ENCODE results near the gene SRSF1. TPM values are rescaled to one million over a fixed set of nuclear protein-coding genes. Genes with fewer than 3 reads are reported as not detected.
A peak's percentile ranks its signal among the peaks of the same experiment; 100 is the strongest.

The SRSF1 gene
- total RNA-seq, 1 experiment from 2014 or later, result 325 TPM

GRCh38 chr17:58005728-58006559 lies 1.1 kb downstream of the SRSF1 start:
- peak overlapping the region; percentile 97 for H3K4me3 Mint-ChIP-seq (ENCODE audit: unreplicated experiment)
- DNase-seq, result no peak
- ChIA-PET POLR2A (interaction anchor here (0.6 to 2.8 kb wide), 6 partner anchors 13 to 393 kb away, joined by 3 to 59 read pairs (median 6); partner anchors contain the start of genes CUEDC1, DYNLL2 and MRPS23), CTCF (interaction anchor here (0.8 to 1.1 kb wide), 3 partner anchors 77 to 194 kb away, joined by 3 read pairs; partner anchors contain the start of gene DYNLL2)
- peaks cover 20% of the 10 kb centered on the region for H3K4me1 Mint-ChIP-seq (ENCODE audit: low read depth, unreplicated experiment)
- H3K9me3 ChIP-seq, result no peaks in the 10 kb centered on the region
- peaks cover 76% of the 10 kb centered on the region for H3K36me3 Mint-ChIP-seq (ENCODE audit: insufficient read depth, unreplicated experiment)
- peak overlapping the region; percentile 100 for H3K27ac Mint-ChIP-seq (ENCODE audit: unreplicated experiment)
- no peaks in the 10 kb centered on the region for H3K27me3 Mint-ChIP-seq (ENCODE audit: insufficient read depth, unreplicated experiment)
- H3K36me3 ChIP-seq (ENCODE audit: control insufficient read depth, insufficient read depth, low read length), result 0 out of 2 replicates have a peak, but pooled peaks cover 4% of the 10 kb centered on the region
- intact Hi-C loops (cut with micrococcal nuclease; ENCODE audit: unreplicated experiment), result no loop called here
- no peaks in the 10 kb centered on the region for H3K9me3 Mint-ChIP-seq (ENCODE audit: unreplicated experiment)
- TF ChIP-seq CTCF (IDR thresholded peaks at IDR 0.05; ENCODE audit: insufficient read depth in 1 of 2, low read depth in 1 of 2, low read length in 1 of 2, severe bottlenecking in 1 of 2, unreplicated experiment in 1 of 2), result no peak
- no peaks in the 10 kb centered on the region for H3K27me3 ChIP-seq (replicated peaks; ENCODE audit: control insufficient read depth, insufficient read depth, low read length)
- BruUV-seq (replicated peaks), result no TSS peak
- H3K4me1 ChIP-seq, result peaks cover 23% of the 10 kb centered on the region
- H3K4me3 ChIP-seq (ENCODE audit: low read depth, low read length), result peak overlapping the region; percentile 85

- Histone ChIP-seq H3K4me3 (ENCODE audit: low read depth, low read length) (peak overlapping the region; percentile 85), H3K9me3 (no peaks in the 10 kb centered on the region), H3K4me1 (peaks cover 23% of the 10 kb centered on the region), H3K27me3 (replicated peaks; ENCODE audit: control insufficient read depth, insufficient read depth, low read length) (no peaks in the 10 kb centered on the region), H3K36me3 (ENCODE audit: control insufficient read depth, insufficient read depth, low read length) (0 out of 2 replicates have a peak, but pooled peaks cover 4% of the 10 kb centered on the region)
- H3K4me3 Mint-ChIP-seq (ENCODE audit: unreplicated experiment), result peak overlapping the region; percentile 97
- no peak for DNase-seq
- no peaks in the 10 kb centered on the region for H3K9me3 Mint-ChIP-seq (ENCODE audit: unreplicated experiment)
- ChIA-PET CTCF (no interaction called here), POLR2A (interaction anchor here (2.8 kb wide), 1 partner anchor 79 kb away, joined by 59 read pairs; the partner anchor contains the start of gene DYNLL2)
- peaks cover 20% of the 10 kb centered on the region for H3K4me1 Mint-ChIP-seq (ENCODE audit: low read depth, unreplicated experiment)
- TF ChIP-seq CTCF (IDR thresholded peaks at IDR 0.05; ENCODE audit: insufficient read depth in 1 of 2, low read depth in 1 of 2, low read length in 1 of 2, severe bottlenecking in 1 of 2, unreplicated experiment in 1 of 2), result no peak
- no TSS peak for BruUV-seq (replicated peaks)
- peak overlapping the region; percentile 100 for H3K27ac Mint-ChIP-seq (ENCODE audit: unreplicated experiment)
- no peaks in the 10 kb centered on the region for H3K27me3 Mint-ChIP-seq (ENCODE audit: insufficient read depth, unreplicated experiment)
- intact Hi-C loops (cut with micrococcal nuclease; ENCODE audit: unreplicated experiment), result no loop called here
- peaks cover 77% of the 10 kb centered on the region for H3K36me3 Mint-ChIP-seq (ENCODE audit: insufficient read depth, unreplicated experiment)
Observed at GRCh38 chr17:58005031-58005727, 1.9 kb downstream of the SRSF1 start.

- H3K36me3 Mint-ChIP-seq (ENCODE audit: insufficient read depth, unreplicated experiment), result peaks cover 85% of the 10 kb centered on the region
- H3K4me3 ChIP-seq (ENCODE audit: low read depth, low read length), result no peak overlapping the region
- ChIA-PET POLR2A (no interaction called here), CTCF (no interaction called here)
- H3K36me3 ChIP-seq (ENCODE audit: control insufficient read depth, insufficient read depth, low read length), result 0 out of 2 replicates have a peak, but pooled peaks cover 4% of the 10 kb centered on the region
- no peak for DNase-seq
- BruUV-seq (replicated peaks), result no TSS peak
- H3K4me3 Mint-ChIP-seq (ENCODE audit: unreplicated experiment), result peak overlapping the region; percentile 13
- no peaks in the 10 kb centered on the region for H3K9me3 Mint-ChIP-seq (ENCODE audit: unreplicated experiment)
- H3K27me3 ChIP-seq (replicated peaks; ENCODE audit: control insufficient read depth, insufficient read depth, low read length), result no peaks in the 10 kb centered on the region
- no peak for TF ChIP-seq CTCF (IDR thresholded peaks at IDR 0.05; ENCODE audit: insufficient read depth in 1 of 2, low read depth in 1 of 2, low read length in 1 of 2, severe bottlenecking in 1 of 2, unreplicated experiment in 1 of 2)
- intact Hi-C loops (cut with micrococcal nuclease; ENCODE audit: unreplicated experiment), result no loop called here
- H3K4me1 Mint-ChIP-seq (ENCODE audit: low read depth, unreplicated experiment), result peaks cover 20% of the 10 kb centered on the region
- H3K9me3 ChIP-seq, result no peaks in the 10 kb centered on the region
- H3K27ac Mint-ChIP-seq (ENCODE audit: unreplicated experiment), result no peak overlapping the region
- peaks cover 23% of the 10 kb centered on the region for H3K4me1 ChIP-seq
- no peaks in the 10 kb centered on the region for H3K27me3 Mint-ChIP-seq (ENCODE audit: insufficient read depth, unreplicated experiment)
Observed at GRCh38 chr17:58004060-58004459, 3.0 kb downstream of the SRSF1 start.
